Gastrocnemius medialis (tissue), 4 donors: ENCODE data around the gene CRIP1. TPM values are rescaled to one million over a fixed set of nuclear protein-coding genes. Genes with fewer than 3 reads are reported as not detected.

Experiments used
- ATAC-seq, 2 donors: fragments of 150-250 bp; one replicate each; pipeline ENCODE4 v1.9.1; 2016
- DNase-seq, 2 donors: peaks; one replicate each; pipeline ENCODE4 v3.0.0-alpha.2; 2019
- H3K27ac ChIP-seq, 4 donors: fragments of 200-600 bp; sonication (generic); 1 replicate in 1 of 4; 2 replicates in 3 of 4; pipeline ENCODE4 v1.5.1; 2016 to 2018; ENCODE audit warnings: mild to moderate bottlenecking in 2 of 4, moderate library complexity in 1 of 4
- H3K27me3 ChIP-seq, 3 donors: fragments of 200-600 bp; sonication (generic) in 2 of 3; 1 replicate in 1 of 3; 2 replicates in 2 of 3; pipeline versions ENCODE4 v1.5.1 to v1.6.0; 2016 to 2019; ENCODE audit warnings: mild to moderate bottlenecking in 1 of 3, moderate library complexity in 1 of 3
- H3K36me3 ChIP-seq, 2 donors: fragments of 200-600 bp; sonication (generic) in 1 of 2; one replicate each; pipeline ENCODE4 v1.5.1; 2017 to 2018
- H3K4me1 ChIP-seq, 2 donors: fragments of 200-600 bp; sonication (generic) in 1 of 2; one replicate each; pipeline ENCODE4 v1.5.1; 2016 to 2017; ENCODE audit warnings: mild to moderate bottlenecking in 2 of 2
- H3K4me3 ChIP-seq, 4 donors: fragments of 200-600 bp; sonication (generic) in 3 of 4; 1 replicate in 1 of 4; 2 replicates in 3 of 4; pipeline ENCODE4 v1.5.1; 2016 to 2019; ENCODE audit warnings: mild to moderate bottlenecking in 2 of 4
- H3K9me3 ChIP-seq, 3 donors: fragments of 200-600 bp; sonication (generic) in 2 of 3; 1 replicate in 1 of 3; 2 replicates in 2 of 3; pipeline ENCODE4 v1.5.1; 2016 to 2019
- CTCF ChIP-seq, 5 experiments: fragments of 450-650 bp in 3 of 5; fragments of 200-600 bp in 2 of 5; sonication (generic) in 2 of 5; IDR thresholded peaks in 4 of 5; conservative IDR thresholded peaks in 1 of 5; 1 replicate in 4 of 5; 2 replicates in 1 of 5; pipeline ENCODE4 v1.5.1; 2016 to 2019; ENCODE audit warnings: antibody characterized with exemption in 5 of 5, mild to moderate bottlenecking in 3 of 5, moderate library complexity in 3 of 5
- POLR2A ChIP-seq, 2 donors: fragments of 450-650 bp; IDR thresholded peaks; one replicate each; pipeline ENCODE4 v1.6.1; 2017; ENCODE audit warnings: antibody characterized with exemption in 2 of 2, mild to moderate bottlenecking in 2 of 2, moderate library complexity in 2 of 2
- in situ Hi-C, 4 donors: fragments of 200-750 bp; cut with MboI; loops; one replicate each; pipeline versions ENCODE4 v1.15.0 to v1.8.0; 2017; ENCODE audit warnings: low sequenced_read_pairs in 4 of 4
- intact Hi-C: fragments of 100-400 bp; cut with DNase I; formaldehyde crosslinking; loops from one replicate; pipeline ENCODE4 v1.15.1; 2023; ENCODE audit warnings: low total_unique reads
- total RNA-seq, 4 donors: library from RNA; depleted of rRNA; stranded (reverse); fragments of >200 nt; gene quantifications; one replicate each; pipeline versions ENCODE4 v1.1.0 to v1.2.3, GENCODE V29; 2016

CRIP1 gene
- total RNA-seq, 4 donors from 2014 or later: 2.6 to 7.6 (median 5.3) TPM

- Histone ChIP-seq H3K27me3 (no peaks in the 10 kb centered on the region), H3K36me3 (peaks cover 0 to 13% of the 10 kb centered on the region in 2 donors), H3K4me3 (no peak overlapping the region), H3K9me3 (no peaks in the 10 kb centered on the region), H3K4me1 (peaks cover 2 to 9% of the 10 kb centered on the region in 2 donors), H3K27ac (no peak overlapping the region)
- ATAC-seq: peak in 1 of 2 donors; percentile 26
- intact Hi-C loops (loop anchor here (1.0 to 2.0 kb wide), 3 partner anchors 43 to 80 kb away; partner anchors contain the start of gene TEDC1), in situ Hi-C loops (no loop called here)
- no peak for DNase-seq
- no peak for TF ChIP-seq CTCF (IDR thresholded peaks at IDR 0.05 in 4 of 5, conservative IDR thresholded peaks at IDR 0.05 in 1 of 5)
- no peak for TF ChIP-seq POLR2A (IDR thresholded peaks at IDR 0.05)
These were observed 38.7 kb upstream of the CRIP1 start for GRCh38 chr14:105447651-105448640.

DNA sequence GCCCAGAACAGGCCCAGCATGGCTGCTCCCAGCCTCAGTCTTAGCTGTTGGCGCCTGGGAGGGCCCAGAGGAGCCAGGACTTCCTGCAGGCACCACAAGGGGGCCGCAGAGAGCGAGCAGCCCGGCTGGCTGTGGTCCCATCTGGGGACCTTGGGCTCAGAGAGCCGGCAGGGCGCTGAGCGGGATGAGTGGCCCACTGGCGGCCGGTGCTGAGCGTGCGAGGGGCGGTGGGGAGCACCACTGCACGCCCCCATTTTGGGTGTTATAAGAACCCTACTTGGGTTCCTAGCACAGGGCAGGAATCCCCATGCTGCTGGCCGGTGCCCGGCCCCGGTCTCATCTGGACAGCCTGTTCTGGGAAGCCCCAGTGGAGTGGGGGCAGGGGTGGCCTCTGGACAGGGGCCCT lies 38.0 kb upstream of the CRIP1 start:
- in situ Hi-C loops: no loop called here
- H3K27ac ChIP-seq: no peak overlapping the region

DNA sequence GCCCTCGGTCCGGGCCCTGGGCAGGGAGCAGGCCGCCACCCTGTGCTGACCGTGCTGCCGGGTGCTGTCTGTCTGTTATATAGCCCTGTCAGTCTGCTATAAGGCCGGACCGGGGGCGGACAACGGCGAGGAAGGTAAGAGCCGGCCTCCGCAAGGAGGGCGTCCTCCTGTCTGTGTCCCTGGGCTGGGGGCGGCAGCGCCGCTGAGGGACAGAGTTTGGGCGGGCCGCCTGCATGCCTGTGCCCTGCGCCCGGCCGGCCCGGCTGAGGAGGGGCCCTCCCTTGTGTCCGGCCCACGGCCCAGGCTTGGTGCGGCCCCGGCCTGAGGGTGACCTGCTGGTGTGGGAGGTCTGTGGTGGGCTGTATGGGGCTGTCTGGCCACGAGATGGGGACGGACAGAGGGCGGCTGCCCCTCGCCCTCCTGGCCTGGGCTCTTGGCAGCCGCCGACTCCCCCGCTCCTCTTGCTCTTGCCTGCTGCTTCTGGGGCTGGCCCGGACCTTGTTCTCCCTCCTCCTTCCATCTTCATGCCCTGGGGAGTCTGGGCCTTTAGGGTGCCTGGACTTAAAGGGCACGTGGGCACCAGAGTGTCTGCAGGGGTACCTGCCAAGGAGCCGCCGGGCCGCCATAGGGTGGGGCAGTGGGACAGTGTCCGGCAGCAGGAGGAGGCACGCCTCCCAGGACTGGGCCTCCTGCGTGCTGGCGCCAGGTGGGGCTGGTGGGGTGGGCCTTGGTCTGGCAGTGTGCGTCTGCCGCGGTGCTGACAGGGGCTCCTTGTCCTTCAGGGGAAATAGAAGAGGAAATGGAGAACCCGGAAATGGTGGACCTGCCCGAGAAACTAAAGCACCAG lies 37.2 kb upstream of the CRIP1 start:
- H3K9me3 ChIP-seq: no peaks in the 10 kb centered on the region
- H3K27me3 ChIP-seq: no peaks in the 10 kb centered on the region
- ATAC-seq (no peak), DNase-seq (no peak)
- intact Hi-C loops: loop anchor here (2.0 kb wide), 1 partner anchor 79 kb away; no protein-coding TSS in a partner anchor
- in situ Hi-C loops: no loop called here
- no peak overlapping the region for H3K4me3 ChIP-seq
- TF ChIP-seq POLR2A (IDR thresholded peaks at IDR 0.05) (no peak), CTCF (IDR thresholded peaks at IDR 0.05 in 4 of 5, conservative IDR thresholded peaks at IDR 0.05 in 1 of 5) (no peak)
- H3K36me3 ChIP-seq: peaks cover 0 to 23% of the 10 kb centered on the region in 2 donors
- no peak overlapping the region for H3K27ac ChIP-seq
- peaks cover 2 to 9% of the 10 kb centered on the region in 2 donors for H3K4me1 ChIP-seq

More for the DNA sequence above, 38.0 kb upstream of the CRIP1 start:
- Histone ChIP-seq H3K27me3 (no peaks in the 10 kb centered on the region), H3K4me3 (no peak overlapping the region), H3K36me3 (peaks cover 0 to 15% of the 10 kb centered on the region in 2 donors), H3K4me1 (peaks cover 2 to 9% of the 10 kb centered on the region in 2 donors), H3K9me3 (no peaks in the 10 kb centered on the region)
- intact Hi-C loops: loop anchor here (1.0 to 2.0 kb wide), 3 partner anchors 43 to 80 kb away; partner anchors contain the start of gene TEDC1
- ATAC-seq: peak; percentile 89 to 90
- TF ChIP-seq POLR2A (IDR thresholded peaks at IDR 0.05): no peak
- peak; percentile 69 to 94 (median 90) for TF ChIP-seq CTCF (IDR thresholded peaks at IDR 0.05 in 4 of 5, conservative IDR thresholded peaks at IDR 0.05 in 1 of 5)
- DNase-seq: peak; percentile 41 to 58

GRCh38 chr14:105450123-105450505 lies 36.6 kb upstream of the CRIP1 start:
- DNase-seq (no peak), ATAC-seq (no peak)
- H3K27me3 ChIP-seq: no peaks in the 10 kb centered on the region
- intact Hi-C loops: no loop called here
- no peaks in the 10 kb centered on the region for H3K9me3 ChIP-seq
- no peak overlapping the region for H3K4me3 ChIP-seq
- TF ChIP-seq POLR2A (IDR thresholded peaks at IDR 0.05) (no peak), CTCF (IDR thresholded peaks at IDR 0.05 in 4 of 5, conservative IDR thresholded peaks at IDR 0.05 in 1 of 5) (no peak)
- H3K36me3 ChIP-seq: peaks cover 0 to 29% of the 10 kb centered on the region in 2 donors
- in situ Hi-C loops: no loop called here
- peaks cover 2 to 9% of the 10 kb centered on the region in 2 donors for H3K4me1 ChIP-seq
- no peak overlapping the region for H3K27ac ChIP-seq
